WI38 (cell line): ENCODE measurements around the gene EVI5L.

Source experiments
- H3K4me3 ChIP-seq: 2 replicates; pipeline ENCODE4 v1.5.1; 2011; ENCODE audit warnings: low read depth, mild to moderate bottlenecking, control low read depth, low read length
- CTCF ChIP-seq: IDR thresholded peaks from 2 replicates; pipeline ENCODE4 v1.5.1; 2012; ENCODE audit warnings: low read depth, mild to moderate bottlenecking, control low read depth, low read length

The EVI5L gene

GRCh38 chr19:7902796-7903243 lies 72.8 kb downstream of the EVI5L start:
- no peak for TF ChIP-seq CTCF

GRCh38 chr19:7903244-7904073 lies 73.4 kb downstream of the EVI5L start, which contains the start of gene MAP2K7:
MAP2K7 (plus strand) TSS chr19:7903877; CDS start chr19:7903945, 68 bp downstream.
- H3K4me3 ChIP-seq: peak within 1 kb of the TSS; percentile 81
- no peak for TF ChIP-seq CTCF

More at GRCh38 chr19:7902796-7903243, 72.8 kb downstream of the EVI5L start:
- H3K4me3 ChIP-seq: peak overlapping the region; percentile 75

GRCh38 chr19:7904074-7905020 lies 74.3 kb downstream of the EVI5L start:
- H3K4me3 ChIP-seq: peak overlapping the region; percentile 81
- TF ChIP-seq CTCF: no peak

GRCh38 chr19:7905268-7905667 lies 75.2 kb downstream of the EVI5L start:
- H3K4me3 ChIP-seq: peak overlapping the region; percentile 81; the same call in 1 of the 2 replicates
- TF ChIP-seq CTCF: no peak

GRCh38 chr19:7905859-7906258 lies 75.8 kb downstream of the EVI5L start:
- no peak overlapping the region for H3K4me3 ChIP-seq

GRCh38 chr19:7907122-7907521 lies 77.1 kb downstream of the EVI5L start:
- no peak for TF ChIP-seq CTCF
- no peak overlapping the region for H3K4me3 ChIP-seq

More at GRCh38 chr19:7905859-7906258, 75.8 kb downstream of the EVI5L start:
- TF ChIP-seq CTCF: no peak

- TF ChIP-seq CTCF: no peak
- H3K4me3 ChIP-seq: no peak overlapping the region
These were observed 77.5 kb downstream of the EVI5L start for GRCh38 chr19:7907544-7907943.
